ENCODE data around the gene ATP10B. TPM values are rescaled to one million over a fixed set of nuclear protein-coding genes. Genes with fewer than 3 reads are reported as not detected.

The ATP10B gene
- polyA plus RNA-seq, 3 donors: not detected

GRCh38 chr5:160800375-160801275, 51.4 kb downstream of the ATP10B start:
- Histone ChIP-seq H3K27ac (ENCODE audit: low read depth in 1 of 2, low read length in 2 of 2) (no peak overlapping the region), H3K4me1 (ENCODE audit: control insufficient read depth in 1 of 2, insufficient read depth in 2 of 2, low read length in 2 of 2) (peaks cover 14 to 17% of the 10 kb centered on the region in 2 donors), H2AFZ (ENCODE audit: insufficient read depth, low read depth, low read length, poor library complexity, severe bottlenecking) (peak overlapping the region; percentile 22), H3K9me3 (replicated peaks in 1 of 2; ENCODE audit: control insufficient read depth in 1 of 2, insufficient read depth in 1 of 2, low read length in 2 of 2) (no peaks in the 10 kb centered on the region), H3K36me3 (replicated peaks in 1 of 2; ENCODE audit: control insufficient read depth in 1 of 2, insufficient read depth in 2 of 2, low read length in 2 of 2) (no peaks in the 10 kb centered on the region), H3K27me3 (ENCODE audit: control insufficient read depth in 2 of 2, insufficient read depth in 2 of 2, low read length in 2 of 2) (no peaks in the 10 kb centered on the region), H3K4me2 (replicated peaks; ENCODE audit: extremely low read depth, low read length, poor library complexity, severe bottlenecking) (no peak overlapping the region), H3K79me2 (ENCODE audit: insufficient read depth, low read length) (no peaks in the 10 kb centered on the region), H3K9ac (ENCODE audit: insufficient read depth, low read length, poor library complexity, severe bottlenecking) (no peak overlapping the region), H4K20me1 (ENCODE audit: insufficient read depth, low read length) (no peaks in the 10 kb centered on the region), H3K4me3 (replicated peaks in 1 of 3; ENCODE audit: low read depth in 2 of 3, low read length in 3 of 3) (no peak overlapping the region)
- WGBS (ENCODE audit: insufficient coverage): 100% methylated on average over 2 of the region's 4 CpGs
- Mint-ChIP-seq H3K4me3 (no peak overlapping the region), H3K27ac (no peak overlapping the region), H3K4me1 (peaks cover 31% of the 10 kb centered on the region), H3K27me3 (ENCODE audit: low read depth in 3 of 3) (peaks cover 1 to 4% (median 3%) of the 10 kb centered on the region in 3 donors), H3K36me3 (peaks cover 7 to 8% of the 10 kb centered on the region in 2 donors), H3K9me3 (peaks cover 0 to 6% (median 4%) of the 10 kb centered on the region in 7 donors)
- no peak for DNase-seq
- TF ChIP-seq CTCF (IDR thresholded peaks at IDR 0.05): no peak
- intact Hi-C loops (cut with micrococcal nuclease): no loop called here

- peaks cover 7 to 8% of the 10 kb centered on the region in 2 donors for H3K36me3 Mint-ChIP-seq
- H3K9me3 Mint-ChIP-seq: peaks cover 0 to 6% (median 4%) of the 10 kb centered on the region in 7 donors
- DNase-seq: peak; percentile 77 to 88 (median 80)
- Histone ChIP-seq H3K4me1 (ENCODE audit: control insufficient read depth in 1 of 2, insufficient read depth in 2 of 2, low read length in 2 of 2) (peaks cover 14 to 17% of the 10 kb centered on the region in 2 donors), H3K4me2 (replicated peaks; ENCODE audit: extremely low read depth, low read length, poor library complexity, severe bottlenecking) (no peak overlapping the region), H3K36me3 (replicated peaks in 1 of 2; ENCODE audit: control insufficient read depth in 1 of 2, insufficient read depth in 2 of 2, low read length in 2 of 2) (no peaks in the 10 kb centered on the region), H3K9me3 (replicated peaks in 1 of 2; ENCODE audit: control insufficient read depth in 1 of 2, insufficient read depth in 1 of 2, low read length in 2 of 2) (no peaks in the 10 kb centered on the region), H3K27ac (ENCODE audit: low read depth in 1 of 2, low read length in 2 of 2) (peak overlapping the region in 1 of 2 donors; percentile 54), H3K27me3 (ENCODE audit: control insufficient read depth in 2 of 2, insufficient read depth in 2 of 2, low read length in 2 of 2) (no peaks in the 10 kb centered on the region), H3K79me2 (ENCODE audit: insufficient read depth, low read length) (no peaks in the 10 kb centered on the region), H3K9ac (ENCODE audit: insufficient read depth, low read length, poor library complexity, severe bottlenecking) (no peak overlapping the region), H2AFZ (ENCODE audit: insufficient read depth, low read depth, low read length, poor library complexity, severe bottlenecking) (no peak overlapping the region), H3K4me3 (replicated peaks in 1 of 3; ENCODE audit: low read depth in 2 of 3, low read length in 3 of 3) (no peak overlapping the region), H4K20me1 (ENCODE audit: insufficient read depth, low read length) (no peaks in the 10 kb centered on the region)
- H3K27ac Mint-ChIP-seq: peak overlapping the region; percentile 48 to 87 (median 61)
- H3K4me1 Mint-ChIP-seq: peaks cover 31% of the 10 kb centered on the region
- intact Hi-C loops (cut with micrococcal nuclease): loop anchor here in 1 of 2 donors (10.0 kb wide), 1 partner anchor 94 kb away; no protein-coding TSS in a partner anchor
- WGBS (ENCODE audit: insufficient coverage): 0% methylated on average over 2 of the region's 4 CpGs
- H3K4me3 Mint-ChIP-seq: no peak overlapping the region
- TF ChIP-seq CTCF (IDR thresholded peaks at IDR 0.05): no peak
- H3K27me3 Mint-ChIP-seq (ENCODE audit: low read depth in 3 of 3): peaks cover 1 to 4% (median 3%) of the 10 kb centered on the region in 3 donors
These were observed 52.8 kb downstream of the ATP10B start for GRCh38 chr5:160799184-160799583.

Data from CD14-positive monocyte (primary cell).